ENCODE results near the gene WWOX. TPM values are rescaled to one million over a fixed set of nuclear protein-coding genes. Genes with fewer than 3 reads are reported as not detected.

WWOX gene
- total RNA-seq, 1 experiment from 2014 or later = 15.6 TPM

GRCh38 chr16:78192734-78193488 is 93.5 kb downstream of the WWOX start:
- no peak for TF ChIP-seq CTCF (conservative IDR thresholded peaks at IDR 0.05)
- no CpG with 5 or more reads among the region's 9 CpGs for WGBS (ENCODE audit: extremely low coverage, insufficient read length, low lambda C conversion rate)
- H3K4me1 Mint-ChIP-seq = peaks cover 4 to 9% of the 10 kb centered on the region in 2 experiments

More at GRCh38 chr16:78192734-78193488, 93.5 kb downstream of the WWOX start:
- H3K36me3 Mint-ChIP-seq (ENCODE audit: insufficient read depth in 1 of 3, low read depth in 3 of 3) = peaks cover 0 to 1% (median 0%) of the 10 kb centered on the region in 3 experiments; a peak in 1 of 7 replicates
- Histone ChIP-seq H3K9me3 (ENCODE audit: control insufficient read depth, low read depth, low read length) (no peaks in the 10 kb centered on the region), H2BK20ac (ENCODE audit: low read depth, low read length, poor library complexity, severe bottlenecking) (no peak overlapping the region), H4K5ac (ENCODE audit: insufficient read length, low read depth, low read length) (no peak overlapping the region), H3K18ac (ENCODE audit: insufficient read length, low read depth, low read length) (no peak overlapping the region), H3K4me2 (ENCODE audit: insufficient read depth, insufficient read length, low read length) (no peak overlapping the region), H3K4me1 (ENCODE audit: insufficient read depth, low read length) (no peaks in the 10 kb centered on the region), H3K79me2 (ENCODE audit: insufficient read depth, low read length) (no peaks in the 10 kb centered on the region), H2AK5ac (ENCODE audit: insufficient read length, low read length) (no peak overlapping the region), H2BK120ac (ENCODE audit: low read depth, low read length, poor library complexity, severe bottlenecking) (no peak overlapping the region), H4K91ac (ENCODE audit: insufficient read length, low read depth, low read length) (no peak overlapping the region), H3K23me2 (ENCODE audit: insufficient read length, low read depth, low read length, poor library complexity, severe bottlenecking) (no peaks in the 10 kb centered on the region), H3K14ac (ENCODE audit: insufficient read depth, low read length) (no peak overlapping the region), H3K79me1 (ENCODE audit: insufficient read depth, low read depth, low read length, poor library complexity, severe bottlenecking) (no peaks in the 10 kb centered on the region), H2BK12ac (ENCODE audit: insufficient read length, low read depth, low read length) (no peak overlapping the region), H3K4ac (ENCODE audit: low read depth, low read length) (no peak overlapping the region), H4K8ac (replicated peaks; ENCODE audit: insufficient read length, low read depth, low read length) (no peak overlapping the region), H2BK15ac (ENCODE audit: low read depth, low read length) (no peak overlapping the region), H3K27me3 (ENCODE audit: insufficient read depth, low read length) (no peaks in the 10 kb centered on the region), H3T11ph (ENCODE audit: low read length) (no peak overlapping the region), H3K56ac (ENCODE audit: insufficient read length, low read depth, low read length) (no peak overlapping the region), H2AFZ (ENCODE audit: low read length) (no peak overlapping the region), H3K23ac (ENCODE audit: insufficient read length, low read depth, low read length) (no peak overlapping the region), H3K9ac (ENCODE audit: extremely low read depth, insufficient read length, low read length) (no peak overlapping the region), H3K27ac (ENCODE audit: insufficient read length, low read depth, low read length) (no peak overlapping the region), H2BK5ac (ENCODE audit: insufficient read length, low read length) (no peak overlapping the region), H4K20me1 (ENCODE audit: control insufficient read depth, insufficient read depth, insufficient read length) (no peaks in the 10 kb centered on the region)
- H3K4me3 Mint-ChIP-seq = no peak overlapping the region
- H3K27me3 Mint-ChIP-seq (ENCODE audit: low read depth) = no peaks in the 10 kb centered on the region
- peaks cover 0 to 3% of the 10 kb centered on the region in 2 experiments; a peak in 2 of 5 replicates for H3K9me3 Mint-ChIP-seq
- no peak for DNase-seq
- H3K27ac Mint-ChIP-seq = no peak overlapping the region
